ENCODE measurements around the gene TMIGD3. TPM values are rescaled to one million over a fixed set of nuclear protein-coding genes. Genes with fewer than 3 reads are reported as not detected.

TMIGD3 gene
- total RNA-seq, 1 experiment from 2014 or later = not detected

- peaks cover 41% of the 10 kb centered on the region for H3K36me3 ChIP-seq
- no peaks in the 10 kb centered on the region for H3K27me3 ChIP-seq
- H3K9me3 ChIP-seq = no peaks in the 10 kb centered on the region
- DNase-seq = no peak
- no peak overlapping the region for H3K4me3 ChIP-seq
Measured at GRCh38 chr1:111466480-111466879, 37.0 kb downstream of the TMIGD3 start.

GRCh38 chr1:111465754-111466153 lies 37.7 kb downstream of the TMIGD3 start:
- DNase-seq = no peak
- no peak overlapping the region for H3K4me3 ChIP-seq
- H3K27me3 ChIP-seq = no peaks in the 10 kb centered on the region
- no peaks in the 10 kb centered on the region for H3K9me3 ChIP-seq
- H3K36me3 ChIP-seq = peaks cover 47% of the 10 kb centered on the region

- peak; percentile 16 for DNase-seq
- peaks cover 61% of the 10 kb centered on the region for H3K36me3 ChIP-seq
- no peaks in the 10 kb centered on the region for H3K9me3 ChIP-seq
- no peaks in the 10 kb centered on the region for H3K27me3 ChIP-seq
- no peak overlapping the region for H3K4me3 ChIP-seq
Measured at GRCh38 chr1:111463029-111463683, 40.3 kb downstream of the TMIGD3 start.

- peaks cover 61% of the 10 kb centered on the region for H3K36me3 ChIP-seq
- H3K27me3 ChIP-seq = no peaks in the 10 kb centered on the region
- no peaks in the 10 kb centered on the region for H3K9me3 ChIP-seq
- no peak for DNase-seq
- no peak overlapping the region for H3K4me3 ChIP-seq
Measured at GRCh38 chr1:111462370-111463028, 40.9 kb downstream of the TMIGD3 start.

GRCh38 chr1:111461765-111462164 lies 41.7 kb downstream of the TMIGD3 start:
- no peak for DNase-seq
- H3K9me3 ChIP-seq = no peaks in the 10 kb centered on the region
- H3K4me3 ChIP-seq = no peak overlapping the region
- no peaks in the 10 kb centered on the region for H3K27me3 ChIP-seq
- H3K36me3 ChIP-seq = peaks cover 65% of the 10 kb centered on the region

- peaks cover 94% of the 10 kb centered on the region for H3K36me3 ChIP-seq
Measured at GRCh38 chr1:111455642-111456031, 47.8 kb downstream of the TMIGD3 start.

GRCh38 chr1:111454859-111455641 lies 48.4 kb downstream of the TMIGD3 start:
- no peak for DNase-seq
- H3K27me3 ChIP-seq = no peaks in the 10 kb centered on the region
- peaks cover 94% of the 10 kb centered on the region for H3K36me3 ChIP-seq
- no peak overlapping the region for H3K4me3 ChIP-seq
- H3K9me3 ChIP-seq = no peaks in the 10 kb centered on the region

More at GRCh38 chr1:111455642-111456031, 47.8 kb downstream of the TMIGD3 start:
- Histone ChIP-seq H3K9me3 (no peaks in the 10 kb centered on the region), H3K27me3 (no peaks in the 10 kb centered on the region), H3K4me3 (no peak overlapping the region)
- no peak for DNase-seq

- Histone ChIP-seq H3K4me3 (no peak overlapping the region), H3K9me3 (no peaks in the 10 kb centered on the region), H3K27me3 (no peaks in the 10 kb centered on the region), H3K36me3 (peaks cover 88% of the 10 kb centered on the region)
- DNase-seq = no peak
Measured at GRCh38 chr1:111453706-111454105, 49.7 kb downstream of the TMIGD3 start.

- no peak for DNase-seq
- Histone ChIP-seq H3K36me3 (peaks cover 79% of the 10 kb centered on the region), H3K27me3 (no peaks in the 10 kb centered on the region), H3K4me3 (no peak overlapping the region), H3K9me3 (no peaks in the 10 kb centered on the region)
Measured at GRCh38 chr1:111452581-111452980, 50.9 kb downstream of the TMIGD3 start.

- H3K9me3 ChIP-seq = no peaks in the 10 kb centered on the region
- H3K27me3 ChIP-seq = no peaks in the 10 kb centered on the region
- peaks cover 79% of the 10 kb centered on the region for H3K36me3 ChIP-seq
- no peak for DNase-seq
- peak overlapping the region; percentile 98 for H3K4me3 ChIP-seq
Measured at GRCh38 chr1:111450185-111450584, 53.2 kb downstream of the TMIGD3 start.

GRCh38 chr1:111449703-111450017 lies 53.8 kb downstream of the TMIGD3 start:
- peak overlapping the region; percentile 98 for H3K4me3 ChIP-seq

GRCh38 chr1:111448918-111449702 lies 54.3 kb downstream of the TMIGD3 start, which contains the start of the genes ATP5PB and WDR77:
Gene ATP5PB (plus strand): TSS chr1:111449464. CDS start chr1:111449542, 78 bp downstream.
Gene WDR77 (minus strand): TSS chr1:111449256. CDS start chr1:111449169, 87 bp downstream.
- H3K9me3 ChIP-seq = no peaks in the 10 kb centered on the region
- H3K36me3 ChIP-seq = peaks cover 77% of the 10 kb centered on the region
- peak within 1 kb of the TSS; percentile 98 for H3K4me3 ChIP-seq
- DNase-seq = peak; percentile 98
- H3K27me3 ChIP-seq = no peaks in the 10 kb centered on the region

More at GRCh38 chr1:111449703-111450017, 53.8 kb downstream of the TMIGD3 start:
- DNase-seq = no peak
- H3K36me3 ChIP-seq = peaks cover 79% of the 10 kb centered on the region
- H3K9me3 ChIP-seq = no peaks in the 10 kb centered on the region
- no peaks in the 10 kb centered on the region for H3K27me3 ChIP-seq

GRCh38 chr1:111448482-111448917 lies 54.9 kb downstream of the TMIGD3 start:
- peak overlapping the region; percentile 98 for H3K4me3 ChIP-seq
- peaks cover 77% of the 10 kb centered on the region for H3K36me3 ChIP-seq
- no peaks in the 10 kb centered on the region for H3K9me3 ChIP-seq
- no peaks in the 10 kb centered on the region for H3K27me3 ChIP-seq
- peak; percentile 41 for DNase-seq

GRCh38 chr1:111446967-111447892 lies 56.2 kb downstream of the TMIGD3 start:
- H3K4me3 ChIP-seq = peak overlapping the region; percentile 98
- H3K27me3 ChIP-seq = no peaks in the 10 kb centered on the region
- no peak for DNase-seq
- H3K36me3 ChIP-seq = peaks cover 78% of the 10 kb centered on the region
- H3K9me3 ChIP-seq = no peaks in the 10 kb centered on the region

GRCh38 chr1:111446546-111446945 lies 56.9 kb downstream of the TMIGD3 start:
- DNase-seq = no peak
- Histone ChIP-seq H3K27me3 (no peaks in the 10 kb centered on the region), H3K9me3 (no peaks in the 10 kb centered on the region), H3K36me3 (peaks cover 81% of the 10 kb centered on the region), H3K4me3 (no peak overlapping the region)

GRCh38 chr1:111444031-111444430 lies 59.4 kb downstream of the TMIGD3 start:
- Histone ChIP-seq H3K27me3 (no peaks in the 10 kb centered on the region), H3K4me3 (no peak overlapping the region), H3K9me3 (no peaks in the 10 kb centered on the region), H3K36me3 (peaks cover 86% of the 10 kb centered on the region)
- no peak for DNase-seq
